SU-DHL-6 (cell line): ENCODE data around the gene CBLB.

Source experiments
- H2AFZ ChIP-seq: fragments of 200-600 bp; sonication (generic); 2 replicates; pipeline ENCODE4 v1.6.1; 2014; ENCODE audit warnings: low read depth, mild to moderate bottlenecking, moderate library complexity, mixed read lengths, antibody characterized with exemption, low read length; ENCODE audit not compliant: severe bottlenecking
- H3F3A ChIP-seq: fragments of 200-600 bp; shearing (Covaris generic); 2 replicates; pipeline ENCODE4 v1.6.0; 2016; ENCODE audit warnings: antibody characterized with exemption, mild to moderate bottlenecking; ENCODE audit not compliant: insufficient read depth
- H3K27ac ChIP-seq: fragments of 200-600 bp; sonication (generic); 2 replicates; pipeline ENCODE4 v1.5.1; 2016; ENCODE audit warnings: low read depth, mild to moderate bottlenecking, low read length, moderate library complexity, mixed read lengths
- H3K27me3 ChIP-seq: fragments of 200-600 bp; sonication (generic), shearing (Covaris generic); 2 replicates; pipeline ENCODE4 v1.6.0; 2014; ENCODE audit warnings: mild to moderate bottlenecking, low read length
- H3K36me3 ChIP-seq: fragments of 200-600 bp; sonication (generic); 2 replicates; pipeline ENCODE4 v1.6.1; 2014; ENCODE audit warnings: mild to moderate bottlenecking, low read length, mixed read lengths
- H3K4me2 ChIP-seq: fragments of 300-600, 200-600 bp; shearing (Covaris generic), sonication (generic); 2 replicates; pipeline ENCODE4 v1.6.0; 2014; ENCODE audit warnings: low read length, low read depth, mild to moderate bottlenecking; ENCODE audit not compliant: poor library complexity, severe bottlenecking
- H3K4me3 ChIP-seq: fragments of 200-600 bp; sonication (generic); 2 replicates; pipeline ENCODE4 v1.5.1; 2014; ENCODE audit warnings: antibody characterized with exemption, low read length, mild to moderate bottlenecking, mixed read lengths; ENCODE audit not compliant: insufficient read depth, poor library complexity, severe bottlenecking
- H3K79me2 ChIP-seq: fragments of 200-600 bp; sonication (generic); 2 replicates; pipeline ENCODE4 v1.6.1; 2014; ENCODE audit warnings: mild to moderate bottlenecking, low read length, moderate library complexity; ENCODE audit not compliant: insufficient read depth
- H3K9ac ChIP-seq: fragments of 200-600 bp; sonication (generic); 2 replicates; pipeline ENCODE4 v1.7.0; 2014; ENCODE audit warnings: mild to moderate bottlenecking, low read length
- H3K9me2 ChIP-seq: fragments of 200-600 bp; sonication (generic); replicated peaks from 2 replicates; pipeline ENCODE4 v1.6.1; 2014; ENCODE audit warnings: low read length; ENCODE audit not compliant: insufficient read depth
- H3K9me3 ChIP-seq: fragments of 200-600 bp; sonication (generic); 2 replicates; pipeline ENCODE4 v1.6.1; 2014; ENCODE audit warnings: low read length, mixed read lengths; ENCODE audit not compliant: insufficient read depth
- H4K20me1 ChIP-seq: fragments of 200-600 bp; sonication (generic); 2 replicates; pipeline ENCODE4 v1.6.1; 2014; ENCODE audit warnings: low read depth, mild to moderate bottlenecking, antibody characterized with exemption, low read length, moderate library complexity, mixed read lengths
- EZH2phosphoT487 ChIP-seq: fragments of 200-600 bp; sonication (generic), shearing (Covaris generic); conservative IDR thresholded peaks from 2 replicates; pipeline ENCODE4 v1.6.1; 2018; ENCODE audit warnings: mild to moderate bottlenecking, antibody characterized with exemption, low read length, moderate library complexity, mixed read lengths
- TF ChIP-seq, protein P1 (sequence below): fragments of 200-600 bp; sonication (generic); IDR thresholded peaks from one replicate; pipeline ENCODE4 v1.5.1; 2017; ENCODE audit warnings: antibody characterized with exemption, mild to moderate bottlenecking, low read length, moderate library complexity; ENCODE audit not compliant: insufficient read depth, poor library complexity, severe bottlenecking

The CBLB gene

DNA sequence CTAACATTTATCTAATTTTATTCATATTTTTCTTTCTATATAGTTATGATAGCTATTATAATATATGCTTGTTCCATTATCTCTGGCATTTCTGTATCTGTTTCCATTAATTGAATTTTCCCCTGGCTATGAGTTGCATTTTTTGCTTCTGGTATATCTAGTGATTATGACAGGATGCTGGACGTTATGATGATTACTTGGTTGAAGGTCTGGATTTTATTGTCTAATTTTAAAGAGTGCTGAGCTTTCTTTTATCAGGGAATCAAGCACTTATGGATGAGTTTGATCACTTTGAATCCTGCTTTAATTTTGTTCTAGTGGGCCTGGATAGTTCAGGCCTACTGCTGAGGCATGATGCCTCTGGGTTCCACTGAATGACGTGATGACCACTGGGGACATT is 229.7 kb downstream of the CBLB start:
- Histone ChIP-seq H2AFZ (no peak overlapping the region), H3K27me3 (no peaks in the 10 kb centered on the region), H3K4me3 (no peak overlapping the region), H3K9ac (no peak overlapping the region), H3K79me2 (no peaks in the 10 kb centered on the region), H3K4me2 (no peak overlapping the region), H3F3A (no peaks in the 10 kb centered on the region), H3K27ac (no peak overlapping the region), H3K36me3 (no peaks in the 10 kb centered on the region), H3K9me3 (no peaks in the 10 kb centered on the region), H3K9me2 (no peaks in the 10 kb centered on the region), H4K20me1 (no peaks in the 10 kb centered on the region)
- TF ChIP-seq, protein P1, sequence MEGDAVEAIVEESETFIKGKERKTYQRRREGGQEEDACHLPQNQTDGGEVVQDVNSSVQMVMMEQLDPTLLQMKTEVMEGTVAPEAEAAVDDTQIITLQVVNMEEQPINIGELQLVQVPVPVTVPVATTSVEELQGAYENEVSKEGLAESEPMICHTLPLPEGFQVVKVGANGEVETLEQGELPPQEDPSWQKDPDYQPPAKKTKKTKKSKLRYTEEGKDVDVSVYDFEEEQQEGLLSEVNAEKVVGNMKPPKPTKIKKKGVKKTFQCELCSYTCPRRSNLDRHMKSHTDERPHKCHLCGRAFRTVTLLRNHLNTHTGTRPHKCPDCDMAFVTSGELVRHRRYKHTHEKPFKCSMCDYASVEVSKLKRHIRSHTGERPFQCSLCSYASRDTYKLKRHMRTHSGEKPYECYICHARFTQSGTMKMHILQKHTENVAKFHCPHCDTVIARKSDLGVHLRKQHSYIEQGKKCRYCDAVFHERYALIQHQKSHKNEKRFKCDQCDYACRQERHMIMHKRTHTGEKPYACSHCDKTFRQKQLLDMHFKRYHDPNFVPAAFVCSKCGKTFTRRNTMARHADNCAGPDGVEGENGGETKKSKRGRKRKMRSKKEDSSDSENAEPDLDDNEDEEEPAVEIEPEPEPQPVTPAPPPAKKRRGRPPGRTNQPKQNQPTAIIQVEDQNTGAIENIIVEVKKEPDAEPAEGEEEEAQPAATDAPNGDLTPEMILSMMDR, result no peak
- TF ChIP-seq EZH2phosphoT487, result no peak

DNA sequence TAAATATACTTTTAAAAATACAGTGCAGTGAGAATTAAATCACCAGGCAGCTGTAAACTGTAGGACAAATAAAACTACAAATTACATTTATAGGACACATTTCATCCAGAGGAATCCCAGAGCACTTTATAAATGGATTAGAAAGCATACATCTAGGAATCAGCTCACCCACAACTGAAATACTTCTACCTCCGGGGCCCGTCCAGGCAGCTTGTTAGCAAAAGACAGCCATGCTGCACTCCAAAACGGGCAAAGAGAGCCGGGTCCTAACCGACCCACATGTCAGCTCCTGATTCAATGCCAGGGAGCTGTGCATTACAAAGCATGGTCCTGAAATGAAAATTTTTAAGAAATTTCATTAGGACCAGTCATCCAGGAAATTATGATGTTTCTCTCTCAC is 234.1 kb downstream of the CBLB start:
- Histone ChIP-seq H3K9me3 (no peaks in the 10 kb centered on the region), H3K9ac (no peak overlapping the region), H3K36me3 (no peaks in the 10 kb centered on the region), H3K27me3 (no peaks in the 10 kb centered on the region), H3K4me3 (no peak overlapping the region), H2AFZ (no peak overlapping the region), H3K4me2 (no peak overlapping the region), H3K79me2 (no peaks in the 10 kb centered on the region), H4K20me1 (no peaks in the 10 kb centered on the region), H3F3A (no peaks in the 10 kb centered on the region), H3K27ac (no peak overlapping the region), H3K9me2 (no peaks in the 10 kb centered on the region)
- TF ChIP-seq, protein P1, result no peak
- no peak for TF ChIP-seq EZH2phosphoT487

GRCh38 chr3:105629718-105630117 is 239.1 kb downstream of the CBLB start:
- Histone ChIP-seq H3K79me2 (no peaks in the 10 kb centered on the region), H4K20me1 (no peaks in the 10 kb centered on the region), H3K9me3 (no peaks in the 10 kb centered on the region), H3K9ac (no peak overlapping the region), H3K4me2 (no peak overlapping the region), H3K36me3 (no peaks in the 10 kb centered on the region), H3K4me3 (no peak overlapping the region), H3F3A (no peaks in the 10 kb centered on the region), H2AFZ (no peak overlapping the region), H3K9me2 (no peaks in the 10 kb centered on the region), H3K27me3 (no peaks in the 10 kb centered on the region), H3K27ac (no peak overlapping the region)
- TF ChIP-seq EZH2phosphoT487, result no peak
- TF ChIP-seq, protein P1, result no peak
